Right lung (tissue), 5 donors: ENCODE data around the gene FSCN2. TPM values are rescaled to one million over a fixed set of nuclear protein-coding genes. Genes with fewer than 3 reads are reported as not detected.
A peak's percentile ranks its signal among the peaks of the same experiment; 100 is the strongest.

ENCODE experiments used
- DNase-seq, 2 donors: peaks; one replicate each; pipeline ENCODE4 v3.0.0-alpha.2; 2013
- polyA plus RNA-seq, 5 donors: library from polyadenylated mRNA; unstranded; fragments of 120-200 nt; gene quantifications; one replicate each; pipeline versions ENCODE4 v1.2.1 to v1.2.3, GENCODE V29; 2013; ENCODE audit warnings: inconsistent platforms in 1 of 5, low replicate concordance in 1 of 5; ENCODE audit not compliant: insufficient read length in 5 of 5, insufficient read depth in 1 of 5

FSCN2 gene
- polyA plus RNA-seq, 5 donors: 0.76 to 2.7 (median 1.3) TPM

DNA sequence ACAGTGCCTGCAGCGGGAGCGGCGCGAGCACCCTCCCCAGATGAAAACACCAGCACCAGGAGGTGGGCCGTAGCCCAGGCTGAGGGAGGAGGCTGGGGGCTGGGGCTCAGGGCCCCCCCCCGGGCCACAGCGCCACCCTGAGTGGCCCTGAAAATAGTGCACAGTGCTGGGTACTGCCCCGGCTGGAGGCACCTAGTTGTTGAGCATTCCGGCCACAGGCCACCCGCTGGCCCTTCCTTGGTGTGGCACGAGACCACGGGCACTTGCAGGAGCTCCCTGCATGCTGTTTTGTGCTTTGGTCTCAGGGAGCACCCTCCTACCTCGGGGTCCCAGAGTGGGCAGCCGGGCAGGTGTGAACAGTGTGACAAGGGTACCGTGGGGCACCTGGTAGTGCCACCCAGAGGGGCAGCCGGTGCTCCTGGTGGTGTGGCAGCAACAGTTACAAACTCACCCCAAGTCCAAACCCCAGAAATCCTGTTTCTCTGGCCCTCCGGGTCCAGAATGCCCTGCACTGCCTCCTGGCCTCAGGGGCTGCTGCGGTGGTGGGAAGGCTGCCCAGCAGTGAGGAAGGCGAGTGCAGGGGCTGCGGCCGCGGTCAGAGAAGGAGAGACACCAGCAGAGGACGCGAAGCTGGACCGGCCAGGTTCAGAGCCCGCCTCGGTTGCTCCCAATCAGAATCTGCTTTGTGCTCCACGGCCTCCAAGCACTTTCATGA lies 11.9 kb downstream of the FSCN2 start:
- DNase-seq: no peak

DNA sequence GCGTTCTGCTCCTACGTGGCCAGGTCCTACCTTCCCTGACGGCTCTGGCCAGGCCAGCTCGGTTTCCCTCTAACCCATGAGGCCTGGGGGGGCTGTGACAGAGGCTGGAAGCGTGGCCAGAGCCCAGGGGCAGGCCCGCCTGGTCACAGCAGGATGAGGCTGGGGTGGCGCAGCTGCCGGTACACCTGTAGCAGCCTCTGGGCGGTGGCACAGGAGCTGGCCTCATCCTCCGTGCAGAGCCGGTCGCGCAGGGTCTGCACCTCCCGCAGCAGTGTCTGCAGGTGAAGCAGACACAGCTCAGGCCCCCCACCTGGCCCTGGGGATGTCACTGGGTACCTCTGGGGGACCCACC lies 12.5 kb downstream of the FSCN2 start:
- DNase-seq: no peak

DNA sequence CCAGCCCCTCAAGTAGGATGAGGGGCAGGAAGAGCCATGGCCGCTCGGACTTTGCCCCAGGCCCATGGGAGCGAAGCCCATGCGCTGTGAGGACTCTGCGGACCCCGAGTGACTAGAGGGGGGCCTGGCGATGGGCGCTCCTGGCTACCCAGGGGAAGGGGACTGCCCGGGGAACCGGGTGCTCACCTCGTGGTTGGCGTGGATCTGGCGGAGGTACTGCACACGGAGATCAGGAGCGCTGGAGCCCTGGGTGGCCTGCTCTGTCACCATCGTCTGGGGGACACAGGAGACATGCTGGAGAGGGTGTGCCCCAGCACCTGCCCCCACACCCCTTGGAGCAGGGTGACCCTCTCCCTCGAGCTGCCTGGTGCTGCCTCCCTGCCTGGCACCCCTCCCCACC lies 12.9 kb downstream of the FSCN2 start:
- DNase-seq: no peak

DNA sequence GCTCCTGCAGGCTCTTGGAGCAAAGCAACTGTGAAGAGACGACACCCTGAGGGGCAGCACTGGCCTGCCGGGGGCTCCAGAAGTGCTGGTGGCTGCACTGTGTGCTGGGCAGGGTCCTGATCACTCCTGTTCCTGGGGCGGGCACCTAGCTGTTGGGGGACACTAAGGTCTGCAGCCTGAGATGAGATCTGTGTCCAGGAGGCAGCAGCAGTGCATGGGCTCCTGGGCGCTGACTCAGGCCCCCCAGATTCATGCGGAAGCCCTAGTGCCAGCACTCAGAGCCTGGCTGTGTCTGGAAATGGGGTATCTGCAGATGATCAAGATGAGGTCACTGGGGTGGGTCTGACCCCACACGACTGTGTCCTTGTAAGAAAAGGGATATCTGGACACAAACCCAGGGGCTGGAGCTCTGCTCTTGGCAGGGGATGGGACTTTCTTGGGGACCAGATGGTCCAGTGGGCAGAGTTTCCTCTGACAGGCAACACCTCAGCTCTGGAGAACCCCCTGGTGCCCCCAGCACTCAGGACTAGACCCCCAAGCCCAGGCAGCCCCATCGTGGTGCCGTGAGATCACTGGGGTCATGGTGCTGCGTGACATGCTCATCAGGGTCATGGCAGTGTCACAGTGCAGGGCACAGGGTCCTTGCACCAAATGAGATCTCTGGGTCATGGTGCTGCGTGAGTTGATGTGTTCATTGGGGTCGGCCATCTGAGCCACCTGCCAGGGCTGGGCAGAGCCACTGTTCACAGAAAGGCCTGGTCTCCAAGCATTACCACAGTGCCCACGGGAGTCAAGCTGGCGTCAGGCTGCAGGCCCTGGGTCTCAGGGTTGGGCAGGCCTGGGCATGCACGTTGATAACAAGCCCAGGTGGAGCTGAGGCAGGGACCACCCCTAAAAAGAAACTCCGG lies 14.5 kb downstream of the FSCN2 start:
- DNase-seq: no peak

DNA sequence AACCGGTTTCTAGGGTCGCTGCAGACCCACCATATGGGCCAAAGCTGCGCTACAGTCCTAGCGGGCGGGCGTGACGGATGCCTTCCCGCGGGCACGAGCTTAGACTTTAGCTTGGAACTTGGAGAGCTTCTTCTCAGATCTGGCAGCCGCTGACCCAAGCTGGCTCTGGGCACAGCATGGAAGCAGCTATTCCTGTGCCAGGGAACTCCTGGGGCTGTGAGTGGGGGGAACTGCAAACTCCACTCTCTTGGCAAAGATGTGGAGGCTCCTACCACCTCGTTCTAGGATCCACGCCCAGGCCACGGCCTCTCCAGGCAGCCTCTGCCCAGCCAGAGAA lies 15.1 kb downstream of the FSCN2 start:
- no peak for DNase-seq

DNA sequence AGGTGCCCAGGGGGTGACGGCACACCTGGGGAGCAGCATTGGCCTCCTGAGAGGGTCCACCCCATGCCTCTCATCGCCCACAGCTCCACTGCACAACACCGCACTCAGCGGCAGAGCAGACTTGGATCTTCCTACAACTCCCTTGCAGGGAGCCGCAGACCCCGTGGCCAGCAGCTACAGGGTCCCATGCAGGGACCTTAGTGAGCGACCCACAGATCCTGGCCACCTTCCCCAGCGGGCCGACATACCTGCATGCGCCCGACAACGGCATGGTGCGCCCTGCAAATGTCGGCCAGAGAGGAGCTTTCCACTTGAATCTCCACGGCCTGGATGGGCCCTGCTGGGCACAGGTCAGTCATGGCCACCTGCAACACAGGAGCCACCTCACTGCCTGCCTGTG lies 15.6 kb downstream of the FSCN2 start:
- DNase-seq: no peak

DNA sequence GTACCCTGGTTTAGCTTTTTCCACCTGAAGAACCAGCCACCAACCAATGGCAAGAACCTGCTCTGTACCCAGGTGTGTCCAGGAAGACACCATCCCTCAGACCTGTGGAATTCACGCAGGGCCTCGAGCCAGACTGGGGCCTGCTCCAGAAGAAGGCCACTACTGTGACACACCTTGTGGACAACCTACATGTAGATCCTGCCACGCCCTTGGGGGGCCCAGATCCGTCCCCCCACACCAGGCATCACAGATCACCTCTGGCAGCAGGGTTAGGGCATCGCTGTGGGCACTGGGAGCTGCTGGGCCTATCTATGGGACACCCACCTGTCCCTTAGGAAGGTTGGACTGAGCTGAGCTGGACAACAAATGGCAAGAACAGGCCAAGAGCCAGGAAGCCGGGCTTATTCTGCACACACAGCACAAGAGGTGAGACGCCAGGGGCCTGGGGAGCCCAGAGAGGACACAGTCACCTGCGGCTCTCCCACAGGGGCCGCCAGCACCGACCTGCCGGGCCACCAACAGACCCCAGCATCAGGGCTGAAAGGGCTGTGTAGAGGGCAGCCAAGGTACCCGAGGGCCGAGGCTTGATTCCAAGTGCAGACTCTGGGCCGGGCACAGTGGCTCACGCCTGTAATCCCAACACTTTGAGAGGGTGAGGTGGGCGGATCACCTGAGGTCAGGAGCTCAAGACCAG lies 16.3 kb downstream of the FSCN2 start:
- DNase-seq: no peak

DNA sequence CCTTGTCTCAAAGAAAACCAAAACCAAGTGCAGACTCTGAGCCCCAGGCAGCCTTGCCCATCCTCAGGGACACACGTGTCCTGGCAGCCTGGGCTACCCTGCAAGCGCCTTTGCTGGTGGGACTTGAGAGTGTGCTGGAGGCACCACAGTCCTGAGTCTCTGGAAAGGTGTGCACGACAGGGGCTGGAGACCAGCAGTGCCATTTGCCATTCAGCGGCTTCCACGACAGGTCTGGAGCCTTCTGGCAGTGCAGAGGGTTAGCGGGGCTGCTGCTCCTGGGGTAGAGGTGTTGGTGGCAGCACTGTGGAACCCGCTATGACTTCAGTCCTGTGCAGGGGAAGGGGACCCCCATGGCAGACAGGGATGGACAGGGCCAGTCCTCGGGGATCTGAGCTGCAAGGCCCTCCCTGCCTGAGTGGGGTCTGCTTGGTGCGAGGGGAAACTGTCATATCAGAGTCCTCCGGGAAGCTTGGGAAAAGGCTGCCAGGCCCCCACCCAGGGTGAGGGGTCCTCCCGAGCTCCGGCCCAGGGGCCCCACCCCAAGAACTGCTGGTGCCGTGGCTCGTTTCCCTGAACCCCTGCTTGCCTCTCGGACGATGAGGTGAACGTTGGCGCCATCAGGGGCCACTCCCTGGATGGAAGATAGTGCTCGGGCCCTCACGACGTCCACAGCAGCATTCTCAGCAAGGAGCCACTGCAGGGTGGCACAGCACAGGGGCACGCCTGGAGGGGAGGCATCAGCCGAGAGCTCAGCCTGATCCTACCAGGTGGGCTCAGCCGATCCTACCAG lies 17.2 kb downstream of the FSCN2 start:
- DNase-seq: no peak

DNA sequence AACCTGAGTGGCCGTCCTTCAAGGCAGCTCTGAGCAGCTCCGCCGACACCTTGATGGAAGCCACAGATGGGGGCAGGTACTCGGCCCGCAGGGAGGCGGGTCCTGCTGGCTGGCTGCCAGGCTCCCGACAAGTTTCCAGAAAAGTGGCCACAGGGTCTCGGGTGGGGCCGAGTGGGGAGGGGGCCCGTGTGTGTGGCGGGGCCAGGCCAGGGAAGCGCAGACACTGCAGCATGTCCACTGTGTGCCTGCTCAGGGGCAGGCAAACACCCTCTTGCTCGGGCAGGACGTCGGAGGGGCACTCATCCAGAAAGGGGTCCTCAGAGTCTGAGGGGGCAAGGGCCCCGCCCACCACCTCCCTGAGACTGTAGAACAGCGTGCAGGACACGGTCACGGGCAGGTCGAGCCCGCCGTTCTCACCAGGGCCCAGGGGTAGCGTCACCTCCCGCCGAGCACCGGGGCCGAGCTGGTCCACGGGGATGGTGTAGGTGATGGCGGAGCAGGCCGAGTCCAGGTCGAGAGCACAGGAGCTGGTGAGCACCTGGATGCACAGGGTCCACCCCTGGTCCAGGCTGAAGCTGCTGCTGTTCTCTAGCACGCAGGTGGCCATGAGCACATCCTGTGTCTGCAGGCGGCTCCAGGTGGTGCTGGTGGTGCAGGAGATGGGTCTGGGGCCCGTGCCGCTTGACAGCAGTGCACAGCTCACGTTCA lies 18.9 kb downstream of the FSCN2 start:
- no peak for DNase-seq

DNA sequence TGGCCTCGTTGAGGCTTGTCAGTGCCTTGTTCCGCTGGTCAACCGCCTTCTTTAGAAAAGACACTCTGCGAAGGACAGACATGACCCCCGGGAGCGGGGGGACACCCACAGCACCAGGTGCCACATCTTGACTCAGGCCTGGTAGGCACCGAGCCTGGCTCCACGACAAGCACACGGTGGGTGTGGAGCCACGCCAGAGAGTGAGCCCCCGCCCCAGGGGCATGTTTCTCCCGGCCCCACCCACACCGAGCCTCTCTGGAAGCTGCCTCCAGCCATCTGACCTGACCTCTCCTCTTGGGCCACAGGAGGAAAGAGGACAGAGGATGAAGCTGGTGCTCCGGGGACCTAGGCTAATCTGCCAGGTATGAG lies 19.4 kb downstream of the FSCN2 start:
- no peak for DNase-seq

DNA sequence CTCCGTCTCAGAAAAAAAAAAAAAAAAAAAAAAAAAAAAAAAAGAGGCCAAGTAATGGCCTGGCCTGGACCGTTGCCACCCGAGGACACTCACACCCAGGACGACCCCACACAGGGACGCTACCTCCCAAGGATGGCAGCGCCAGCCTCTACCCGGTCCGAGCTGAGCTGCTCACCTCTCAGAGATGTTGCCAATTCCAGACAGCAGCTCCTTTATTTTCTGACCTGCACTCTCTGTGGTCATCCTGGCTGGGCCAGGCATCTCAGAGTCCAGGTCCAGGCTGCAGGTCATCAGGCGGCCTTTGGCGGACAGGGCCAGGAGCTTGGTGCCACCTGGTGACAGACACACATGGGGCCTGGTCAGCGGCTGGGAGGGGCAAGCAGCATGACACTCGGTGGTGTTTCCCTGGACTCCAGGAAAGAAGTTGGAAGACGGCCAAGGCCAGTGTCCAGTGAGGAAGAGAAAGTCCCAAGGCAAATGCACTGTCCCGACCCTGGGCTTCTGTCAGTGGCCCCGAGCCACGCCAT lies 20.9 kb downstream of the FSCN2 start:
- DNase-seq: no peak

DNA sequence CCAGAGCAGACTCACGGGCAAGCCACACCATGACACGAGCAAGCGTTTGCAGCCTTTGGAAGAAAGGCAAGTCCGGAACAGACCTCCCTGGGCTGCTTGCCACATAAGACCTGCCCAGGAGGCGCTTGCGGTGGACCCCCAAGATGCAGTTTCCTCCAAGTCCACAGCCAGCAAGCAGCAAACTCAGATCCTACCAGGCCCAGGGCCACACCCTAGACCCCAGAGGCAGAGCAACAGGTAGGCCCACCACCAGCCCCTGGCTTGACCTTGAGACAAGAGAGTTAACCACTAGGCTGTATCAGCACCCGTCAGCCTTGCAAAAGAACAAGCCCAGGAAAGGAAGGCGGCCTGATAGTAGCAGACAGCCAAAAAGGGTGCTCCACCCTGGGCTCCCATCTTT lies 21.6 kb downstream of the FSCN2 start:
- no peak for DNase-seq

DNA sequence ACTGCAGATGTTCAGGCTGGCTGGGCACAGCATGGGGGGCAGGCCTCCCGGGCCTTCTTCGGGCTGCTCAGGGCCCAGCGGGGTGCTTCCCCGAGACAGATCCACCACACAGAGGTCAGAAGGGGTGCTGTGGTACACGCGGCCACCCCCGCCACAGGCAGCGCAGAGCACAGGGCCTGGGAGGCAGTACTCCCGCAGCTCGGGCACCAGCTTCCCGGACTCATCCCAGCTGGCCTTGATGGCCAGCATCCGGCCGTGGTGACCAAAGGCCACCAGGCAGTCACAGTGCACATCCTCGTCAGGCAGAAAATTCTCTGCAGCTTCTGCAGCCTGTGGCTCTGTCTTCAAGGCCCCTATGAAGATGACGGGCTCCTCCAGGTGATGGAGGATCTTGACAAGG lies 22.1 kb downstream of the FSCN2 start:
- no peak for DNase-seq

DNA sequence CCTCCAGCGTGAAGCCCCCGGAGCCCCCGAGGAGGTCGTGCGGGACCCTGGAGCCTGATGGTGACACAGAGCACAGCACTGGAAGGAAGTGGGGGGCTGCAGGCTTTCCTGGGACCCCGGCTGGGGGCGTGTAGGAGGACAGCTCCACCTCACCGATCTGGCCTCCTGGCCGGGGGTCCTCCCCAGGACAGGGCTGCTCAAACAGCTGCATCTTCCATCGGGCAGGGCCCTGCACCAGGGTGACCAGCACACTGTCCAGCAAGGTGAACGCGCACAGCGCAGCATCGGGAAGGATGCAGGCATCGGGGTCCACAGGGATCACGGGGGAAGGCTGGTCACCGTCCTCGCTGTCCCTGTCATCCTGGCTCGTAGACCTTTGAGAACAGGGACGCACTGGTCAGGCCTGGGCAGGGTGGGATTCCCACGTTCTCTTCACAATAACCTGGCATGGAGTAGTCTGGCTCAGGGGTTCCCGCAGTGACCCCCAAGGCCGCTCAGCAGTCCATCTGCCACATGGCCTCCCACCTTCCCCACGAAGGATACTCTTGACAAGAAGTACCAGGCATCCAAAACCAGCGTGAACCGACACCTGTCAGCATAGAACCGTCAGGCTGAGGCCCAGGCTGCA lies 22.8 kb downstream of the FSCN2 start:
- no peak for DNase-seq

DNA sequence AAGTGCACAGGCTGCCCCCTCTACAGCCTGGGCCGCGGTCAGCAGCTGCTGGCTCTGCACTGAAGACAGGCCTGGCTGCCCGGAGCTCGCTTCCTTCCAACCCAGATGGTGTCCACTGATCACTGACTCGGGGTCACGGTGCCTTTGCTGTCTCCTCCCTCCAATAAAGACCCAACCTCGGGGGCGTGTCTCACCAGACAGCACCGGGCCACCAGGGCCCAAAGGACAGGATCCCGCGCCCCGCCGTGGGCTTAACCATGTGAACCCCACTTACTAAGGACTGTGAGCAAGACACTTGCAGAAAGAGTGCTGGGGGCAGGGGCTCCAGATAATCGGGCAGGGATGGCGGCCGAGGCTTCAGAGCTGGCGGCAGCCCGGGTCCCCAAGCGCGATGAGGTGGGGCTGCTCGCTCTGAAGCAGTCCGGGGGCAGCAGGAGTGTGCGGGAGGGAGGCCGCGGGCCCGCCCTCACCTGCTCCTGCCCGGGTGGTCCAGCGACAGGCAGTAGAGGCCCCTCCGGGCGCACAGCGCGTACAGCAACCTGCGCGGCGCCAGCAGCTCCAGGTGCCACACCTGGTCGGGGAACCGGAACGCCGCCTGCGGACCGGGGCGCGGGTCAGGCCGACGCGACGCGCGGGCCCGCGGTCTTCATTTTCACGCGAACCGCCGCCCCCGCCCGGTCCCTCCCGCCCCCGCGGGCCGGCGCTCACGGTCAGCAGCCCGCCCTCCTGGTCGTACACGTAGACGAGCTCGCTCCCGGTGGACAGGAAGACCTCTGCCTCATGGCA lies 23.5 kb downstream of the FSCN2 start:
- no peak for DNase-seq

DNA sequence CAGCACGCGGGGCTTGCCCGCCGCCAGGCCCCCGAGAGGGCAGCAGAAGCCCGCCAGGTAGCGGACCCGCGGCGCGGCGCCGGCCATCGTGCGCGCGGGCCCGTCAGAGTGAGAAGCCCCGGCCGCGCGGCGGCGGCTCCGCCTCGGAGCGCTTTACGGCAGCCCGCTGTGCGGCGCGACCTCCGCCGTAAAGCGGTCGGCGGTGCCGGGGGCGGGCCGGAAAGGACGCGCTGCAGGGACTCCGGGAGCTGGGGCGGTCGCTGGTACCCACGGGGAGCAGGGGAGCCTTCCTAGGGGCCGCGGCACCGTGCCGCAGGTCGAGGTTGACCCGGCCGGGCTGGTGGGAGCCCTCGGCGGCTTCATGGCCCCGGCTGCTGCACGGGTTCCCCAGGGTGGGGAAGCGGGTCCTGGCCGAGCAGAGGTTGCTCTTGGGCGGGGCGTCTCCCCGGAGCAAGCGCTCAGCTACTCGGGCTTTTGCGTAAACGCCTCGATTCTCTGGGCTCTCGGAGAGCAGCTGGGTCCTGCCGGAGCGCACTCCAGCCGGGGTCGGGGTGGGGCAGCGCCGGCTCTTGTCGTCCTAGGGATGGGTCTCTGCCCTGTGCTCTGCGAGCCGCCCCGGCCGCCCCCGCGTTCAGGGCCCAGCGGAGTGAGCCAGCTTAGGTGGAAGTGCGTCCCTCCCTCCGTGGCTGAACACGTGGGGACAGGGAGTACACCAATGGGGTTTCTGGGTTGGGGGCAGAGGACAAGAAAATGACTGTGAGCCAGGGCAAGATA lies 24.3 kb downstream of the FSCN2 start, which contains the start of gene FAAP100:
Gene FAAP100 (minus strand): TSS at position 110 of the 774 bp plus-strand sequence. CDS start 23 bp downstream, at position 87.
- DNase-seq: peak; percentile 79 to 82

DNA sequence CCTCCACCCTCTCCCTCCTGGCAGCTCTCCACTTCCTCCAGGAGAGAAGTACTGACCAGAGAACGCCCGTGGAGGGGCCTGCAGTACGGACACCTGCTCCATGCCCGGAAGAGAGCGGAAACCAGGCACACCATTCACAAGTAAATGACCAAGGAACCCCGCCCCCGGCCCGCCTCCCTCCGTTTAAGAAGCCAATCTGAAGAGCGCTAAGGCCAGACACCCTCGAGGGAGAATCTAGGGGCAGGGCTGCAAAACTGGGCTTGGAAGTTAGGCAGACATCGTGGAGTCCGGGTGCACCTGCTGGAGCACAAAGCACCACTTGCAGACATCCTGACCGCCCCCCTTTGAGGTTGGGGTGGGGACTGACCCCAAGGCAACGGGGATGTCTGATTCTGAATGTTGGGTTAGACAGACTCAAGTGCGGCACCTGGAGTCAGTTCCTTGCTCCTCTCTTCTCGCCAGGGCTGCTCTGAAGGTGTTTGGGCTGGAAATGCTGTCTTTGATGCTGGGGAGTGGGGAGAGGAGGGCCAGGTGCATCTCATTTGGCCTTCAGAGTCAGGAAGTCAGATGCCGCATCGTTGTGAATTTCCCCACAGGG lies 24.9 kb downstream of the FSCN2 start:
- DNase-seq: peak; percentile 44 to 48

DNA sequence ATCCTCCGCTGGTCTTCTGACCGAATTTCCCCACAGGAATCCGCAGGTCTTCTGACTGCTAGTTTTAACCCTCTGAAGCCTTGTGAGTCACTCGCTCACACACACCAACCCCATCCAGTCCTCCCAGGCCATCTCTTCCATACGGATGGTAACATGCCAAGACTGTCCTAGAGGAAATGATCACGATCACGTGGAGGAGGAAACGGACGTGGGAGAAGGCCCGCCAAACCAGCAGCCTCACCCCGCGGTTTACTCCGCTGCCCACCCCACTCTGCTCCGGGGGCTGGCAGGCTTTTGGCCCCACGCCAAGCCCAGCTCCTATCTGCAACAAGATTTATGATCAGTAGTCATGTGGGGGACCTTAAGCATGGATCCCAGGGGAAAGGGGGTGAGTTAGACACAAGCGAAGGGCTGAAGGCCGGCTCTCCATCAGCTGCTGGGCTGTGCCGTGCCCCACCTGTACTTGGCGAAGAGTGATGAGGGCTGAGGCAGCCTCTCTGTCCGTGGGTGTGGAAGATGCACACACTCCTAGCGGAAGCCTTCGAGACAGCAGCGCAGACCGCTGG lies 25.5 kb downstream of the FSCN2 start:
- DNase-seq: no peak
